ENCODE data around the gene KLK14.

The KLK14 gene

DNA sequence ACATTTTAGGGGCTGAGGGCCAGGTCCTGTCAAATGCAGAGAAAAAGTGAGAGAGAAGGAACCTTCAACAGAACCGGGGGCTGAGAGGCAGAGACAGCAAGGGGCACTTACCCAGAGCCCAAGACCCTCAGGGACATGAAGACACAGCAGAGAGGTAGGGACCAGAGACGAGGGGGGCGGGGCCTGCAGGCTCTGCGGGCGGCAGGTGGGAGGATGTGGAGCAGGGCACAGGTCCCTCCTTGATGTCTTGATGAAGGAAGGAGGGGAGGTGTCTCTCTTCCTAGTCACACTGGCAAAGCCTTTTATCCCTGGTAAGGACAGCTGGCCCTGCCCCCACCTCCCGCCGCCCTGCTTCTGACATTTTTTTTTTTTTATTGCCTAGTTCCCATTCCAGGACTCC is at the start of gene KLK14:
KLK14 (minus strand) TSS at position 277 of the 400 bp plus-strand sequence; CDS start at position 4, 273 bp downstream.
- ATAC-seq (ENCODE audit: low read depth), result no peak
- TF ChIP-seq CTCF (IDR thresholded peaks at IDR 0.05; ENCODE audit: poor library complexity, severe bottlenecking), result no peak

DNA sequence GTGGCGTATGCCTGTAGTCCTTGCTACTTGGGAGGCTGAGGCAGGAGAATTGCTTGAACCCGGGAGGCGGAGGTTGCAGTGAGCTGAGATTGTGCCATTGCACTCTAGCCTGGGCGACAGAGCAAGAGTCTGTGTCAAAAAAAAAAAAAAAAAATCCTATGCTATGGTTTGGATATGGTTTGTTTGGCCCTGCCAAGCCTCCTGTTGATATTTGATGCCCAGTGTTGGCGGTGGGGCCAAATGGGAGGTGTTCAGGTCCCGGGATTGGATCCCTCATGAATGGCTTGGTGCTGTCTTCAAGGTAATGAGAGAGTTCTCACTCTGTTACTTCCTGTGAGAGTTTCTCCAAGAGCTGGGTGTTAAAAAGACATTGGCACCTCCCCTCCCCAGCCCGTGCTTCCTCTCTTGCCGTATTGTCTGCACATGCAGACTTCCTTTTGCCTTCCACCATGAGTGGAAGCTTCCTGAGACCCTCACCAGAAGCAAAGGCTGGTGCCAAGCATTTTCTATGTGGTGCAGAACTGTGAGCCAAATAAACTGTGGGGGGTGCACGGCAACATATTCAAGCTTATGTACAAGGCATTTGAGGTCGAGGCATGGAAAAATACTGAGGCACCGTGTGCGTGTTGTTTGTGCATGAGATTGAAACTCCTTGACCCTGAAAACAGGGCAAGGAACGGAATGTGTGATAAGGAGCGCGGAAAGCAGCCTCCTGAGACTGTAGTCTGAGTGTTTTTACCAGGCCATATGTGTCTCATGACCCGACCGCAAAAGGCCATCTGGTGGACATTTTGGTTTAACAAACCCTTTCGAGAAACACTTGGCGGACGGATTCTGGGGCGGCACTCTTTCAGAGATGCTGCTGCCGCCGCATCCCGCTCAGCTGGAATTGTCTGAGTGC is 49.3 kb upstream of the KLK14 start:
- no peak overlapping the region for H3K27ac ChIP-seq (ENCODE audit: poor library complexity, severe bottlenecking)
- no peaks in the 10 kb centered on the region for H3K27me3 ChIP-seq (ENCODE audit: insufficient read depth, poor library complexity, severe bottlenecking)
- TF ChIP-seq CTCF (IDR thresholded peaks at IDR 0.05; ENCODE audit: poor library complexity, severe bottlenecking), result no peak

More for the DNA sequence above, at the start of gene KLK14:
- no peaks in the 10 kb centered on the region for H3K27me3 ChIP-seq (ENCODE audit: insufficient read depth, poor library complexity, severe bottlenecking)
- H3K4me3 ChIP-seq (ENCODE audit: severe bottlenecking), result no peak within 1 kb of the TSS
- no peak for DNase-seq (ENCODE audit: low spot score)
- H3K9me3 ChIP-seq (ENCODE audit: severe bottlenecking), result no peaks in the 10 kb centered on the region
- no peak within 1 kb of the TSS for H3K27ac ChIP-seq (ENCODE audit: poor library complexity, severe bottlenecking)
- no peaks in the 10 kb centered on the region for H3K4me1 ChIP-seq (ENCODE audit: insufficient read depth, poor library complexity, severe bottlenecking)
- no peaks in the 10 kb centered on the region for H3K36me3 ChIP-seq (ENCODE audit: low read depth)

DNA sequence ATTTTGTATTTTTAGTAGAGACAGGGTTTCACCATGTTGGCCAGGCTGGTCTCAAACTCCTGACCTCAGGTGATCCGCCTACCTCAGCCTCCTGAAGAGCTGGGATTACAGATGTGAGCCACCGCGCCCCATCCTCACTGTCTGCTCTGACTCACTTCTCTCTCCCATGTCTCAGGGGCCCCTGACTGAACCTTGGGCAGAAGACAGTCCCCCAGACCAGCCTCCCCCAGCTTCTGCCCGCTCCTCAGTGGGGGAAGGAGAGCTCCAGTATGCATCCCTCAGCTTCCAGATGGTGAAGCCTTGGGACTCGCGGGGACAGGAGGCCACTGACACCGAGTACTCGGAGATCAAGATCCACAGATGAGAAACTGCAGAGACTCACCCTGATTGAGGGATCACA is 47.0 kb upstream of the KLK14 start:
- Histone ChIP-seq H3K9me3 (ENCODE audit: severe bottlenecking) (no peaks in the 10 kb centered on the region), H3K27ac (ENCODE audit: poor library complexity, severe bottlenecking) (no peak overlapping the region), H3K27me3 (ENCODE audit: insufficient read depth, poor library complexity, severe bottlenecking) (no peaks in the 10 kb centered on the region), H3K4me1 (ENCODE audit: insufficient read depth, poor library complexity, severe bottlenecking) (no peaks in the 10 kb centered on the region), H3K36me3 (ENCODE audit: low read depth) (no peaks in the 10 kb centered on the region), H3K4me3 (ENCODE audit: severe bottlenecking) (no peak overlapping the region)
- no peak for DNase-seq (ENCODE audit: low spot score)
- no peak for ATAC-seq (ENCODE audit: low read depth)
- TF ChIP-seq CTCF (IDR thresholded peaks at IDR 0.05; ENCODE audit: poor library complexity, severe bottlenecking), result no peak

More for the DNA sequence above, 49.3 kb upstream of the KLK14 start:
- Histone ChIP-seq H3K36me3 (ENCODE audit: low read depth) (no peaks in the 10 kb centered on the region), H3K9me3 (ENCODE audit: severe bottlenecking) (no peaks in the 10 kb centered on the region), H3K4me3 (ENCODE audit: severe bottlenecking) (no peak overlapping the region), H3K4me1 (ENCODE audit: insufficient read depth, poor library complexity, severe bottlenecking) (no peaks in the 10 kb centered on the region)
- ATAC-seq (ENCODE audit: low read depth) (no peak), DNase-seq (ENCODE audit: low spot score) (no peak)

DNA sequence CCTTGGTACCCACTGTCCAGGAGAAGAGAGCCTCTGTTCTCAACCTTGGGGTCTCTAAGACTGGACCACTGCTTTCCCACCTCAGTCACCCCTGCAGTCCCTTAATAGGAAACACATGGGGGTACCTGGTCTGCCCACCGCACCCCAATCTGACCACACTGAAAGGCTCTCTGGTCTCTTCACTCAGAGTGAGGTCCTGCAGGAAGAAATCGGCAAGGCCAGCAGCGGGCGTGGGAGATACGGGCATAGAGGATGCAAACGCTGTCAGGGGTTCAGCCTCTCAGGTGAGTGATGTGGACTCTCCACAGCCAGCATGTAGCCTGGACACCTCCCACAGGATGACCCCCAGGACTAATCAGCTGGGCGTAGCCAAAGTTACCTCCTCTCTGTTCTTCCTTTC is 45.5 kb upstream of the KLK14 start:
- DNase-seq (ENCODE audit: low spot score) (no peak), ATAC-seq (ENCODE audit: low read depth) (no peak)
- Histone ChIP-seq H3K27me3 (ENCODE audit: insufficient read depth, poor library complexity, severe bottlenecking) (no peaks in the 10 kb centered on the region), H3K36me3 (ENCODE audit: low read depth) (no peaks in the 10 kb centered on the region), H3K4me3 (ENCODE audit: severe bottlenecking) (no peak overlapping the region), H3K9me3 (ENCODE audit: severe bottlenecking) (no peaks in the 10 kb centered on the region), H3K27ac (ENCODE audit: poor library complexity, severe bottlenecking) (no peak overlapping the region), H3K4me1 (ENCODE audit: insufficient read depth, poor library complexity, severe bottlenecking) (no peaks in the 10 kb centered on the region)
- TF ChIP-seq CTCF (IDR thresholded peaks at IDR 0.05; ENCODE audit: poor library complexity, severe bottlenecking), result no peak

DNA sequence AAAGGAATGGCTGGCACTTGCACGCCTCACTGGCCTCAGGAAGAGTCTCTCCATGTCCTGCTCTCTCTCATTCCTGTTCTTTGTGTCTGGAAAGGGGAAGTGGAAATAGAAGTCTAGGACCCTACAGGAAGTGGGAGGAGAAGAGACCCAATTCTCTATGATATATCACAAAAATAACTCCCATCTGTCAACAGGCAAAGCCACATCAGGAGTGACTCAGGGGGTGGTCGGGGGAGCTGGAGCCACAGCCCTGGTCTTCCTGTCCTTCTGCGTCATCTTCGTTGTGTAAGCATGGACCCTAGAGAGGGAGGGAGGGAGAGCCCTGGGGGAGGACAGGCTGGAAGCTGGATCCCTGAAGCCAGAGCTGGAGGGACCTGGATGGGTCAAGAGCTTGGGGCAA is 45.1 kb upstream of the KLK14 start:
- no peak overlapping the region for H3K4me3 ChIP-seq (ENCODE audit: severe bottlenecking)
- H3K4me1 ChIP-seq (ENCODE audit: insufficient read depth, poor library complexity, severe bottlenecking), result no peaks in the 10 kb centered on the region
- no peaks in the 10 kb centered on the region for H3K9me3 ChIP-seq (ENCODE audit: severe bottlenecking)
- TF ChIP-seq CTCF (IDR thresholded peaks at IDR 0.05; ENCODE audit: poor library complexity, severe bottlenecking), result no peak
- ATAC-seq (ENCODE audit: low read depth) (no peak), DNase-seq (ENCODE audit: low spot score) (no peak)
- no peak overlapping the region for H3K27ac ChIP-seq (ENCODE audit: poor library complexity, severe bottlenecking)
- H3K27me3 ChIP-seq (ENCODE audit: insufficient read depth, poor library complexity, severe bottlenecking), result no peaks in the 10 kb centered on the region
- no peaks in the 10 kb centered on the region for H3K36me3 ChIP-seq (ENCODE audit: low read depth)

All from RWPE2 (cell line).